ENCODE measurements around the gene CCDC57.

CCDC57 gene

DNA sequence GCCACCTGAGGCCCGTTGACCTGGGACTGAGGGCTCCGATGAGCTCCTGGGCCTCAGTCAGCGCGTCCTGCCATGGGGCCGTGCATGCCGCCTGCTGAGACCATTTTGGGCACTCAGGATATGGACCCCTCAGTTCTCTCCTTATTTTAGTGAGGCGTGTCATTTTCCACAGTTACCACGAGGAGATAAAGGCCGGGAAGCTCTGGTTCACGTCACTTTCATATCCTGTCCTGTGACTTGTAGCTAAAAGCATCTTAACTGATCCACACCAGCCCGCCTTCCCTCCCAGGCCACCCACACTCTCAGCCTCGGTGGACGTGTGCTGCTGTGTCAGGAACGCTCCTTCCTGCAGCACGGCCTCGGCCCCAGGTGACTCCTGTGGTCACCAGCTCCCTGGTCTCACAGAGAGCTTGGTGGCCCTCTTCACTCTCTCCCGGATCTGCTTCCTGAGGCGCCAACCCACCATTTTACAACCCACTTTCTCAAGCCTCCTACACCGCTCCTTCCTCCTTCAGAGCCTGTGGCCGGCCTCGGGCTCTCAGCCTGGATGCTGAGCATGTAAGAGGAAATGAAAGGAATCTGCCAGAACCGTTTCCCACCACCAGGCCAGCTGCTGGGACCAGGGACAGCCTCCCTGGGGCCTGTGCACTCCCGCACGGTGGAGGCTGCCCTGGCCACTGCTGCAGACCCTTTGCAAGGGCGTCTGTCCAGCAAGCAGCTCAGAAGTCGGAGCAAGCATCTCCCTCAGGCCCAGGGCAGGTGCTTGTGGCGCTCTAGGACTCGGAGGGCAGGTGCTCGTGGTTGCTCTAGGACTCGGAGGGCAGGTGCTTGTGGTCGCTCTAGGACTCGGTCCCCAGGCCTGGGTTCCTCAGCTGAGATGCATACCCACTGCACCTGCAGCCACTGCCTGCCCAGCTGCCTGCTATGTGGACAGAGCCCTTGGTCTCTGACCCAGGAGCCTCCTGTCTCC lies 90.7 kb downstream of the CCDC57 start:
- no peak for DNase-seq (ENCODE audit: low spot score)

DNA sequence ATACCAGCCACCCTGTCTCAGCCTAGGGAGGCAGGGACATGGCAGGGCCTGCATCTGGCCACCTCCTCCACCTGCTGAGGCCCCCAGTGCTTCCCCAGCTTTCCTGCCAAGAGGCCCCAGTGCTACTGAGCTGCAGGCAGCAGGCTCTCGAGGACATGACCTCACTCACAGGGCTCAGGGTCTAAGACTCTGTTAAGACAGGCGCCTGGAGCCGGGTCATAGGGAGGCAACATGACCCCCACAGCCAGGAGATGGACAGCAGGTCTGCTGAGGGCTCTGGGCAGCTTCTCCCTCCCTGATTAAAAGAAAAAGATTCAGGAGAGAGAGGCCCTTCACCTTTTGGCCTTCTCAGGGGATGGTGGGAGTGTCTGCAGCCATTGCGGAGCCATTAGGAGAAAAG lies 91.4 kb downstream of the CCDC57 start:
- no peak for DNase-seq (ENCODE audit: low spot score)

DNA sequence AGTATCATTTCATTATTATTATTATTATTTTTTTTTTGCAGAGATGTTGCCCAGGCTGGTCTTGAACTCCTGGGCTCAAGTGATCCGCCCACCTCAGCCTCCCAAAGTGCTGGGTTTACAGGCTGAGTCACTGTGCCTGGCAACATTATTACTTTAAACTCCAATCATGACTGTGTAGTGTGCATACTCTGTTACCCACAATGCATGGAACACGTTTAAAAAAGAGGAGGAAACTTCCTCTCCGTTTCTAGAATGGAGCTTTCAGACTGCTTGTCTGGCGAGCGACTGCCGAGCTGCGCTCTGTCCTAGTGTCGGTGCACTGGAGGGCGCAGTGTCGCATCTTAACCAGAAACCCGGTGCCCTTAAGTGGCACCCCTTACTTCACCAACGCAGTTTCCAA lies 92.5 kb downstream of the CCDC57 start:
- no peak for DNase-seq (ENCODE audit: low spot score)

DNA sequence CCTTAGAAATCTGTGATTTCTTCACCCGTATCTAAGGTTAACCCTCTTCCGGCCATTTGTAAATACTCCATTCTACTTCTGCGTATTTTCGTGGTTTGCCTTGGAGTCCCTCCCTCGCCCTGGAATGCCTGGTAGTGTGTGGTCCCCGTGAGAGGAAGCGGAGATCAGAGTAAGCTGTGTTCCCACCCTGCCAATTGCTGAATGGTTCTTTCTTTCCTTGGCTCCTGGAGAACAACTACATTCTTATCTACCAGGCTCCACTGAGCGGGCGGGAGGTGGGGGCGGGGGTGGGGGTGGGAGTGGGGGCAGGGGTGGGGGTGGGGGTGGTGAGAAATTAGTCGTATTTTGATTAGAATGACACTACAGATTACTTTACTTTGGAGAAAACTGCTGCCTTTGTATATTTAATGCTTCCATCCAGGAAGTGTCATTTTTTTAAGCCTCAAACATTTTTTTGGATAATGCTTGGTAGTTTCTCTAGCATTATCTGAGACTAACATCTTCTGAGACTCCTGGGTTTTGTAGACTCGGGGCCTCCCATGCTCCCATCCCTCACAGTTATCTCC lies 93.7 kb downstream of the CCDC57 start:
- no peak for DNase-seq (ENCODE audit: low spot score)

DNA sequence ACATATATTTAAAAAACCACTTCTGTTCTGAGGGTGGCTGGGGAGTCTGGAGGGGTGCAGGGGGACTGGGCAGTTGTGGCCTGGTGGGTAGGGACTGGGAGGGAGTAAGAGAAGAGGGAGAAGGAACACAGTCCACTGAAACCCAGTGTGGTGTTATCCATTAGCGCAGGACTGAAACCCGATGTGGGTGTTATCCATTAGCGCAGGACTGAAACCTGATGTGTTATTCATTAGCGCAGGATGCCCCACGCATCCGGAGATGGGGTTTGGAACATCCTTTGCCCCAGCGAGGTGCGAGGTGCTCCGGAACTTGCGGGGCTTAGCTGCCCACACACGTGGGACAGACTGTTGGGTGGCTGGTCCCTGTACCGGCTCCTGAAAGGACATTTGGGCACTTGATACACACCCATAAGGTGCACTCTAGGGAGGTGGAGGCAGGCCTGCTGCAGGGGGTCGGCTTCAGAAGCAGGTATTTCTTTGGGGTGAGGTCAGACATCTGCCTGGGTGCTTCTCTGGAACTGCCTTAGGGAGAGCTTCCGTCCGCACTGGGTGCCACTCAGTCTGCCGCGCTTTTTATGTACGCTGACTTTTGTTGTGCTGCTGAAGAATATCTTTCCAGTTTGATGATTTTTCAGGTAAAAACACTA lies 94.4 kb downstream of the CCDC57 start:
- no peak for DNase-seq (ENCODE audit: low spot score)

DNA sequence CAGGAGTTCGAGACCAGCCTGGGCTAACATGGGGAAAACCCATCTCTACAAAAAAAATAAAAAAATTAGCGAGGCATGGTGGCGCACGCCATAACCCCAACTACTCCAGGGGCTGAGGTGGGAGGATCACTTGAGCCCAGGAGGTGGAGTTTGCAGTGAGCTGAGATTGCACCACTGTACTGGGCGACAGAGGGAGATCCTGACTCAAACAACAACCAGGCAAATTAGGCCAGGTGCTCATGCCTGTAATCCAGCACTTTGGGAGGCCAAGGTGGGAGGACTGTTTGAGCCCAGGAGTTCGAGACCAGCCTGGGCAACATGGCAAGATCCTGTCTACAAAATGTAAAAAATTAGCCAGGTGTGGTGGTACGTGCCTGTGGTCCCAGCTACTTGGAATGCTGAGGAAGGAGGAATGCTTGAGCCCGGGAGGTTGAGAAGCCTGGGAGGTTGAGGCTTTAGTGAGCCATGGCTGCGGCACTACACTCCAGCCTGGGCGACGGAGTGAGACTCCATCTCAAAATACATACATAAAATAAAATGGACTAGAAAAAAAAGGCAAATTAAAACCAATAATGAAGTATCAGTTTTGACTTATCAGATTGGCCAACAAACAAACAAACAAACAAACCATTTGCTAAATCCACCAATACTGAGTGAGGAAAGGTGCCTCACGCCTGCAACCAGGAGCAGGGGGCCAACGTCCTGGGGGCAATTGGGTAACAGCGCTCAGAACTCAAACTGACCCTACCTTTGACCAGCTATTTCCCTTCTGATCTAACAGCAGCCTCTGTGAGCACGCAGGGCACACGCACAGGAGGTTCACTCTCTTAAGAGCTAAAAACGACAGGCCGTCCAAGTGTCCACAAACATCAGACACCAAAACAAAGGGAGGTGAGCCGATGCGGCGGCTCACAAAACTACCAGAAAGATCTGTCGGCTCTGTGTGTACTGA lies 95.2 kb downstream of the CCDC57 start:
- no peak for DNase-seq (ENCODE audit: low spot score)

DNA sequence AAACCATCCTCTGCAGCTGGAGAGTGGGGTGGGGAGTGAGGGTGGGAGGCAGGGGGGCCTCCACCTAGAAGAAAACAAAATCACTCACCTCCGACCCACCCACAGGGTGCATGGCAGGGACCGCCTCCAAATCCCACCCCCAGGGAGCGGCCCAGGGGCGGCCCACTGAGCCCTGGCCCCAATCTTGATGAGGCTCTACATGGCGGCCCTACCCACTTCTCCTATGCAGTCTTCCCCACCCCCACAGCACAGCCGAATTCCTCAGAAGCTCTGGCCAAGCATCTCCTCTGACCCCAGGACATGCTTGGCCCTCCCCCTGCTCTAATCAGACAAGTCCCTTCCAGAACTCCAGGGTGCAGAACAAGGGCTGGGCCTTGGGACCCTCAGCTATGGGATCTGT lies 96.4 kb downstream of the CCDC57 start:
- DNase-seq (ENCODE audit: low spot score): no peak

DNA sequence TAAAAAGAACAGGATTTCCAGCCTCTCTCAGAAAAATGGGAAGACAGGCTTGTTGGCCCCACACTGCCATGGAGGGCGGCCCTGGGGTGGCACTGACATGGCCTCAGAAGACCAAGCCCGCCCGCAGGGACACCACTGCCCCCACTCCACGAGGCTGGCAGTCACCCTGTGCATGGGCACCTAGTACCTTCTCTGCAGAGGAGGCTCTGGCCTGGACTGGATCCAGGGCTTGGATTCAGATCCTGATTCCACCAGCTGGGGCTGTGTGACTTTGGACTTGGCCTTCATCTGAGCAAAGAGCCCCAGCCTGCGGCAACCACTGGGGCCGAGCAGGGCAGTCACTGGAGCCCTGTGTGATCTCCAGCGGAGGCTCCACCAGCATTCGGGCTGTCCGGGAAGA lies 97.8 kb downstream of the CCDC57 start:
- no peak for DNase-seq (ENCODE audit: low spot score)

DNA sequence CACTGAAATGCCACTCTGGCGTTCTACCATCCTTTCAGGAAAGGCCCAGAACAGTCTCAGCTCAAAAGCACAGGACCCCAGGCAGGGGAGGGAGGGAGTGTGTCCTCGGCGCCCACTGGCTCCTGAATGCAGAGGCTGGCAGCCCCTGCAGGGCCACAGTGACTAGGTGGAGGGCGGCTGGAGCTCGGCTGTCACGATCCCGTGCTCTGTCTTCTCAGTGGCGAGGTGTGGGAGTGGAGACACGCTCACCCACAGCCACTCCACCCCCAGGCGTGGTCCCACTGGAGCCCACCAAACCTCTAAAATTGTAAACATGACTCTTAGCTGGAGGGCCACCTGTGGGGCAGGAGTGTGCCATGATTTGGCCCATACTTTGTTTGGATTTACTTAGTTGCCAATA lies 98.2 kb downstream of the CCDC57 start:
- no peak for DNase-seq (ENCODE audit: low spot score)

DNA sequence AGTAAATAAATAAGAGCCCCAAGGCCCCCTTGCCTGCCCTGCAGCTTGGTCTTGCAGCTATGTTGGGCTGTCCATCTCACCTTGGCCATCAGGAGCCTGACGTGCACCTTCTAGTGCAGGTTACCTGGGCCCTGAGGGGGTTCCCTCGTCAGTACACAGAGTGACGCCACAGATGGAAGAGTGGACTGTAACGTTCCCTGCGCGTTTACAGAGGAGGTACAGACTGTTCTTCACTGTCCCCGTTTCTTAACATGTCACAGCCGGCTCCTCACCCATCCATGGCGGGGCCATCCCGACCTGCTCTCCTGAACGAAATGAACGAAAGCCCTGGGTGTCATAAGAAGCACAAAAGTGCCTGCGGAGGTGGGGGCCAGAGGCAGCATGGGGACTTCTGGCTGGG lies 98.7 kb downstream of the CCDC57 start:
- no peak for DNase-seq (ENCODE audit: low spot score)

DNA sequence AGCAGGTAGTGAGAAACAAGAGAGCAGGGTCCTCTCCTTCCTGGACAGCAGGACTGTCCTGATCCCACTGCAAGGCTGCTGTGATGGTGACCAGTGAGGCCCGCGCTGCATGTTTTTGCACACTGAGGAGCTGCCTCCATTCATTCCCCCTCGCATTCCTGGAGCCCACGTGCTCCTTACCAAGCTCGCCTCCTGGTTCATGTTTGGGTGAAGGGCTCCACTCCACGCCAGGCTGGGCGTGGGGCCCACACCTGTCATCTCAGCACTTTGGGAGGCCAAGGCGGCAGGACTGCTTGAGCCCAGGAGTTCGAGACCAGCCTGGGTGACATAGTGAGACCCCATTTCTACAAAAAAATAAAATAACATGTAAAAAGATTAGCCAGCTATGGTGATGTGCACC lies 99.2 kb downstream of the CCDC57 start:
- DNase-seq (ENCODE audit: low spot score): no peak

DNA sequence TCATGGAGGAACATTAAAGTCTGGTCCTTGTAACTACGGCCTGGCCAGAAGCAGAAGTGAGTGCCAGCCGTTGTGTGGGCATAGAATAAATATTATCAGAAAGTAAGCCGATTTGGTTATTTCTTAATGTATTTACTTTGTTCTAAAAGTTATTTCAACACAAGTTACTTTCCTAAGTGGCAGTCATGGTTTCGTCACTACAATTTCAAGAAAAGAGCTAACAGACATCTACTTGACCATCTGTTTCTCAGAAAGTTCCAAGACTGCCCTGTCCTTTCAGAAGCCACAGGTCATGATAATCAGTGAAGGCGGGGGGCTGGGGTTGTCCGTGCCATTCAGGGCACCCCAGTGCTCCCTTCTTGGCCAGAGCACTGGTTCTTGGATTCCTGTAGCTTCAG lies 99.7 kb downstream of the CCDC57 start:
- DNase-seq (ENCODE audit: low spot score): no peak

DNA sequence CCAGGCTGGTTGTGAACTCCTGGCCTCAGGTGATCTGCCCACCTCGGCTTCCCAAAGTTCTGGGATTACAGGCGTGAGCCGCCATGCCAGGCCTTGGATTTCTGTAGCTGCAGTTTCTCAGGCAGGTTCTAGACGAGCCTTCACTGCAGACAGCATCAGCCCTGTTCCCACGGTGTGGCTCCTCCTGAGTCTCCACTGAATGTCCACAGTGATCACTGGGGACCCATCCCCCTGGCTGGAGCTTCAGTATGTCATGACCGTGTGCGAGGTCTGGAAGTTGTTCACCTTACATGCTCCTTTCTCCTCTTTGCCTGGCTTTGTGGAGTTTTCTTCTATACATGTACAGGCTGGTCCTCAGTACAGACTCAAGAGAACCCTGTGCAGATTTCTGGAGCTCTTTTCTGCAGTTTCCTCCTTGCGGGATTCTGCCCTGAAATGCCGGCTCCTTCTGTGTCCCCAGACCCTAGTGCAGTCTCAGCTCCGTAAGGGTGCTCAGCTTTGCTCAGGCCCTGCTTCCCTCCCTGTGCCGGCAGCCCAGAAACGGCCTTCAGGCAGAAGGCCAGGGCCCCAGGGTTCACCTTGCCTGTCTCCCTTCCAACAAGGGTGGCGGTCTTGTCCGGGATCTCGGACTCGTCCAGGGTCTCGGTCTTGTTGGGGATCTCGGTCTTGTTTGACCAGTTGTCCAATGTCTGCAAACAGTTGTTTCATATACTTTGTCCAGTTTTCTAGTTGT lies 100.3 kb downstream of the CCDC57 start:
- DNase-seq (ENCODE audit: low spot score): no peak

DNA sequence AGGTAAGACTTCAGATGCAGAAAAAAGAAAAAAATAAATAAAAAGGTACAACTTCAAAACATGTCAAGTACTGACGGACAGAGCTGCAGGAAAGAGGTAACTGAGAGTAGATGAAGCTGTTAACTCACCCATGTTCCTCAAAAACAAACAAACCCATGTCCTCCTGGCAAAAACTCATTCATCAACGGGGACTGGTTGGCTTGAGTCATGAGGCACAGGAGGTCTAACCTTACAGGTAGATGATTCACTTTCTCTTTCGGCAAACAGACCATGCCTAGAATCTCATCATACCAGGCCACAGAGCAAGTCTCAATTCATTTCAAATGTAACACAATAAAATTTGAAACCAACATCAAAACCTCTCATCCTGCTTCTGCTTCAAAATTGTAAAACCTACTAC lies 102.3 kb downstream of the CCDC57 start:
- DNase-seq (ENCODE audit: low spot score): no peak

DNA sequence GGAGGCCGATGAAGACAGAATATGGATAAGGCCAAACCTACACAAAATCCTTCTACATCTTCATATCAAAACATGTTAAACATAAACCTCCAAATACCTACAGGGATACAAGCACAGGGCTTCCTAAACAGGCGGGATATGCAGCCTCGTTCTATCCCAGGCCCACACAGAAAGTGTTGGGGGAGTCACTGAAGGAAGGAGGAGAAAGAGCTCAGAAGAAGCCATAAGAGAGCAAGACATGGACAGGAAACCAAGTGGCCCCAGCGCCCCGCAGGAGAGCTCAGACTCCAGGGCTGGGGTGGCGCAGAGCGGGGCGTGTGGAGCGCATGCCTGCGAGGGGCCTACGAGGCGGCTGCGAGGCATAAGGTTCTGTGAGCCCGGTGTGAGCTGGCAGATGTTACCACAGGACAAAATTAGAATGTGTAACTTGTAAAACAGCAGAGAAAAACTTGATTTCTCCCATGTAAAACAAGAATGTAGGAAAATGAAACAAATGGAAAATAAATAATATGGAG lies 103.6 kb downstream of the CCDC57 start:
- no peak for DNase-seq (ENCODE audit: low spot score)

DNA sequence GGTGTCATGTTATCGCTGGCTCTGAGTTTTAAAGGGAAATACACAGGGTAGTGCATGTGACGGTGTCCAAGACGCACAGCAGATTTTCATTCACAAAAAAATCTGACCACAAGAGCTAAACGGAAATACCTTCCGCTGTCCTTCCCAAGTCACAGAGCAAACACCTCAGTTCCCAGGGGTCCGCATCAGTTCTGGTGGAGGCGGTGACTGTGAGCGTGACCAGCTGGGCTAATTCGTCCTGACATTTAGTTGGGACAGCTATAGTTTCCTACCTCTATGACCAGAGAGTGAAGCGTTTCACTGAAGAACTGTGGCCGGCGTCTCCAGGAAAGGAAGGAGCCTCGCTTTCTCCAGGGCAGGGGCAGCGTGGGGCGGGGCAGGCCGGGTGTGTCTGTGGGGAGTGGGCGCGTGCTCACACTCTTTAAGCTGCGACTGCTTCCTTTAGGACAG lies 104.1 kb downstream of the CCDC57 start:
- DNase-seq (ENCODE audit: low spot score): no peak

DNA sequence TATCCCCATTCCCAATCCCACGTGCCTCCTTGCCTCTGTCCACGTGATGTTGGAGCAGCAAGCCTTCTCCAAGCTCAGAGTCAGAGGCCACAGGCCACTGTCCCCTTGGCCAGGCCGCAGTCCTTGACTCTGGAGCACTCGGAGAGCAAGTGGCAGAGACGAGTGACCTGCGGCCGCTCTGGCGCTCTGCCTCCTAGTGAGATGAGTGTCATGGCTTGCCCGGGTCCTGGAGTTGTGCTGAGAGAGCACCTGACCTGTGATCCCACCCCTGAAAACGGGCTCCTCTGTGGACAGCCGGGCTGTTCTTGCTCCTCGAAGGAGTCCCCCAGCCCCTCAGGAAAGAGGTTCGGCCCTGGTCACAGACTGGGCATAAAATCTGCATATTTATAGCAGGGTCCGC lies 104.6 kb downstream of the CCDC57 start:
- no peak for DNase-seq (ENCODE audit: low spot score)

DNA sequence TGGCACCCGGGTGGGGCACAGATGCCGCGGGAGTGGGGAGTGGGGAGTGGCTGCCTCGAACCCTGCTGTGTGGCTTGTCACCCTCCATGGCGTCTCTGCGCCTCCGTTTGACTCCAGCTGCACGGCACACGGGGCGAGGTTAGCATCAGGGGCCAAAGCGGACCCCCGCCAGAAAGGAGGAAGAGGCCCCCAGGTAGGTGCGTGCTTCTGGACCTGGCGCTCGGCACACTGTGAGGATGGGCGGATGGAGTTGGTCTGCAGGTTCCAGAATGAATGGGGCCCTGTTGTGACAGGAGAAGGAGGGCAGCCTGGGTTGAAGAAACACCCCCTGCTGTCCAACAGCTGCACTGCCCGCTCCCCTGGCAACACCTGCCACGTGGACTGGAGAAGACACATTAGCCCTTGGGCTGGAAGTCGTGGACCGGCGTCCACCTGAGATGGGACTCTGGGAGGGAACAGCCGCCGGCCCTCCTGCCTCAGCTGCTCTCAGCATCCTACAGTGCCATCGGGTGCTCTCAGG lies 105.2 kb downstream of the CCDC57 start:
- DNase-seq (ENCODE audit: low spot score): no peak

DNA sequence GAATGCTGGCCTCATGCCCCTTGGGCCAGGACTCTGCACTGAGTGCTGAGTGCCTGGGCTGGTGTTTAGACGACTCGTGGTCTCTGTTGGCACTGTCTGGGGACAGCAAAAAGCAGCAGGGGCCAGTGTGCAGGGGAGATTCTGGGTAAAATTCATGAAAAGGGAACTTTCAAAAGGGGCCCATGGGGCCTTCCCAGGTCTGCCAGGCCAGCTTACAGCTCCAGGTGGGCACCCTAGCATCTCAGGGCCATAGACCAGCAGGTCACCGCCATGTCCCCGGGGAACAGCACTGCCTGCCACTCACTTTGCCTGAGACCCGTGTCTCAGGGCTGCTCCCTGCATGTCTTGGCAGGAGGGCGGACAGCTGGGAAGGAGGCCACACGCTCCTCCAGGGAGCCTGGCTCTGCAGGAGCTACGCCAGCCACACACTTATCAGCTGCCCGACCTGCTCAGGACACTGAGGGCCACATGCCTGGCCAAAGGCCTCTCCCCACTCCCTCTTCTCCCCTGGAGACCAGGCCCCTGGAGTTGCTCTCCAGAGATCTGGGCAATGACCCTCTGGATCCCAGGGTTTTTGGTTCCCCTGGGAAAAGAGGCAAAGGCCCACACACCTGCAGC lies 105.8 kb downstream of the CCDC57 start:
- DNase-seq (ENCODE audit: low spot score): no peak

All from iPS-NIHi11 (cell line).